Tibial artery (tissue), 4 donors: ENCODE measurements around the gene PRDM16.

ENCODE experiments used
- DNase-seq, 2 donors: peaks; one replicate each; pipeline ENCODE4 v3.0.0-alpha.2; 2019
- H3K27ac ChIP-seq, 2 donors: fragments of 200-600 bp; sonication (generic) in 1 of 2; 1 replicate in 1 of 2; 2 replicates in 1 of 2; pipeline ENCODE4 v1.5.1; 2018 to 2019; ENCODE audit warnings: mild to moderate bottlenecking in 1 of 2
- H3K27me3 ChIP-seq, 2 donors: fragments of 200-600 bp; sonication (generic) in 1 of 2; one replicate each; pipeline versions ENCODE4 v1.5.1 to v1.6.0; 2016 to 2019
- H3K36me3 ChIP-seq, 3 donors: fragments of 200-600 bp; sonication (generic) in 2 of 3; one replicate each; pipeline ENCODE4 v1.5.1; 2016 to 2019; ENCODE audit warnings: mild to moderate bottlenecking in 2 of 3
- H3K4me1 ChIP-seq, 4 donors: fragments of 200-600 bp; sonication (generic) in 2 of 4; 1 replicate in 3 of 4; 2 replicates in 1 of 4; pipeline ENCODE4 v1.5.1; 2016 to 2019
- H3K4me3 ChIP-seq, 2 donors: fragments of 200-600 bp; sonication (generic) in 1 of 2; 1 replicate in 1 of 2; 2 replicates in 1 of 2; pipeline ENCODE4 v1.5.1; 2018 to 2019; ENCODE audit warnings: mild to moderate bottlenecking in 2 of 2
- H3K9me3 ChIP-seq, 3 donors: fragments of 200-600 bp; sonication (generic) in 1 of 3; one replicate each; pipeline ENCODE4 v1.5.1; 2016 to 2019
- CTCF ChIP-seq, 2 experiments: fragments of 200-600 bp in 1 of 2; fragments of 450-650 bp in 1 of 2; IDR thresholded peaks; one replicate each; pipeline ENCODE4 v1.5.1; 2017 to 2019; ENCODE audit warnings: antibody characterized with exemption in 2 of 2, mild to moderate bottlenecking in 1 of 2, moderate library complexity in 1 of 2
- intact Hi-C: fragments of 100-400 bp; cut with DNase I; formaldehyde crosslinking; loops from one replicate; pipeline ENCODE4 v1.15.0; 2023; ENCODE audit warnings: low total_unique reads

Gene PRDM16

DNA sequence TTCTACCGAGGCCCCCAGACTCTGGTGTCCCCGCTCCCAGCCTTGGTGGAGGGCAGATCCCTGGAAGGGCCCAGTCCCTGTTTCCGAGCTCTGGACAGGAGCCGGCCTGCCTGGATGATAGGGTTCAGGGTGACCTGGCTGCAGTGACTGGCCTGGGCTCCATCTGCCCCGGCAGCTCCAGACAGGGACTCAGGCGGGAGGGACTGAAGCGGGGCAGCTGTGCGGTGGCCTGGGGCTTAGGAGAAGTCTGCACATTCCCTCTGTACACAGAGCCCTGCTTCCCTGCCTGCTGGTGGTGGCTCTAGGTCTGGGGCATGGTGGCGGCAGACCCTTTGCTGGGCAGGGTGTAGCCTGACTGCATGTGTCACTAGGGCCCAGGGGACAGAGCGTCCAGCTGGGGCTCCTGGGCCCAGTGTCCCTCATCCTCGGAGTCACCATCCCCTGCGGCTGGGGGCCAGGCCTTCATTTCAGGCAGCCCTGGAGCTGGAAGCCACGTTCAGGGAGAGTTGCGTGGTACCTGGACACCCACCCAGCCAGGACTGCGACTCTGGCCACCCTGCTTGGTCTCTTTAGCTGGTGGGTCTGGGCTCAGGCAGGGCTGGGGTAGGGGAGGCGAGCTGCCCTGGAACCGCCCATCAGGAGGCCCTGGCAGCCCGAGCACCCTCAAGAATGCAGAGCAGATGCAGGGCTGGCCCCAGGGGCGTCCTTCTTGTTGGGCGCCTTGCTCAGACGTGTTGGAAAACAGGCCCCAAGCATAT is 395.1 kb downstream of the PRDM16 start:
- peaks cover 0 to 35% of the 10 kb centered on the region in 2 donors for H3K27me3 ChIP-seq
- H3K4me1 ChIP-seq: peaks cover 0 to 17% (median 12%) of the 10 kb centered on the region in 4 donors
- intact Hi-C loops: no loop called here

GRCh38 chr1:3464649-3465025 is 395.6 kb downstream of the PRDM16 start:
- TF ChIP-seq CTCF (IDR thresholded peaks at IDR 0.05): no peak
- Histone ChIP-seq H3K4me3 (no peak overlapping the region), H3K27ac (no peak overlapping the region), H3K9me3 (no peaks in the 10 kb centered on the region), H3K27me3 (peaks cover 0 to 41% of the 10 kb centered on the region in 2 donors), H3K4me1 (peaks cover 0 to 13% (median 12%) of the 10 kb centered on the region in 4 donors), H3K36me3 (no peaks in the 10 kb centered on the region)
- intact Hi-C loops: no loop called here
- no peak for DNase-seq

More for the DNA sequence above, 395.1 kb downstream of the PRDM16 start:
- Histone ChIP-seq H3K36me3 (no peaks in the 10 kb centered on the region), H3K27ac (no peak overlapping the region), H3K4me3 (no peak overlapping the region), H3K9me3 (no peaks in the 10 kb centered on the region)
- no peak for TF ChIP-seq CTCF (IDR thresholded peaks at IDR 0.05)
- no peak for DNase-seq

DNA sequence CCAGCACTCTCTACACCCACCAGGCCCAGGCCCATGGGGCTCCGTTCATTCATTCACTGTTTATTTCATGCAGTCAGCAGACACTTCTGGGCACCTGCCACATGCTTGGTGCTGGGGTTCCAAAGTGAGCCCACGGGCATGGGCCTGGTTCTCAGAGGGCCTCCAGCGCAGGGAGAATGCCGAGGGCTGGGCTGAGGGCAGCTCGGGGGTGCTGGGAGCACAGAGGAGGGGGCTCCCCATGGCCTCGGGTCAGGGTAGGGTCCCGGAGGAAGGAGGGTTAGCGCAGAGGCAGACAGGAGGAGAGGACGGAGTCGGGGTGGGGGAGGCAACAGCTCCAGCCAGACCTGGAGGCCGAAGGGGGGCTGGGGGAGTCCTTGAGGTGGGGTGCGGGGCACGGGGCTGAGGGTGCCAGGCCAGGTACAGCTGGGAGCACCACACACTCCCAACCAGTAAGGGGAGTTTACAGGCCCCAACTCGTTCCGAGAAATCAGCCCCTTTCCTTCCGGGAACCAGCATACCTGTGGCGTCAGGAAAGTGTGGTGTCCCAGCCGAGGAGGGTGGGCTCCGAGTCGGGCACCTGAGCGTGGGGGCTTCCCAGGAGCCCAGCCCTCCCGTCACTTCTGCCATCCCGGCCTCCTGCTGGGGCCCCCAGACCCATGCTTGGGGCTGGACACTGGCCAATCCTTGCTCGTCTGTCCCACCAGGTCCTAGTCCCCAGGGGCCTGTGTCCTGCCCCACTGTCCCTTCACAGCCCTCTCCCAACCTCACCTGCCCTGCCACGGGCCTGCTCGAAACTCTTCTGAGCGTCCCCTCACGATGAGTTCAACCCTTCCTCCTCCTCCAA is 396.3 kb downstream of the PRDM16 start:
- no peak overlapping the region for H3K27ac ChIP-seq
- intact Hi-C loops: no loop called here
- no peak for DNase-seq

DNA sequence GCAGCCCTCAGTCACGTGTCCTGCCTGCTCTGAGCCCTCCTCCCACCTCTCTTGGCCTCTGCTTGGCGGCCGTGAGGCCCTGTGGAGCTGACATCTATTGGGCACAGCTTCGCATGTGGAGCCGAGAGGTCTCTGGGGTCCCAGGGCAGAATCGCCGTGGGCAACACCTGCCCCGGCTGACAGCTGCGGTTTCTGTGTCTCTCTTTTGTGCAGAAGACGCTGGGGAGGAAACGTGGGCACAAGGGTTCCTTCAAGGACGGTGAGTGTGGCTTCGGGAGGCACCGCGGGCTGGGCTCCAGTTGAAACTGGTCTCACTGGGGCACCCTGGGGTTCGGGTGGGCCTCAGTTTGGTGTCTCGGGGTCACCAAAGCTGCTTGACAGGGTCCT is 396.9 kb downstream of the PRDM16 start:
- H3K36me3 ChIP-seq: no peaks in the 10 kb centered on the region
- no peak for DNase-seq
- no peaks in the 10 kb centered on the region for H3K9me3 ChIP-seq
- no peak for TF ChIP-seq CTCF (IDR thresholded peaks at IDR 0.05)
- peaks cover 0 to 54% of the 10 kb centered on the region in 2 donors for H3K27me3 ChIP-seq
- H3K4me3 ChIP-seq: no peak overlapping the region
- peaks cover 0 to under 1% (median 0%) of the 10 kb centered on the region in 4 donors for H3K4me1 ChIP-seq
- intact Hi-C loops: no loop called here
- H3K27ac ChIP-seq: no peak overlapping the region

More for the DNA sequence above, 396.3 kb downstream of the PRDM16 start:
- no peak for TF ChIP-seq CTCF (IDR thresholded peaks at IDR 0.05)
- Histone ChIP-seq H3K27me3 (peaks cover 0 to 47% of the 10 kb centered on the region in 2 donors), H3K4me3 (no peak overlapping the region), H3K9me3 (no peaks in the 10 kb centered on the region), H3K36me3 (no peaks in the 10 kb centered on the region), H3K4me1 (peaks cover 0 to 6% (median 6%) of the 10 kb centered on the region in 4 donors)

DNA sequence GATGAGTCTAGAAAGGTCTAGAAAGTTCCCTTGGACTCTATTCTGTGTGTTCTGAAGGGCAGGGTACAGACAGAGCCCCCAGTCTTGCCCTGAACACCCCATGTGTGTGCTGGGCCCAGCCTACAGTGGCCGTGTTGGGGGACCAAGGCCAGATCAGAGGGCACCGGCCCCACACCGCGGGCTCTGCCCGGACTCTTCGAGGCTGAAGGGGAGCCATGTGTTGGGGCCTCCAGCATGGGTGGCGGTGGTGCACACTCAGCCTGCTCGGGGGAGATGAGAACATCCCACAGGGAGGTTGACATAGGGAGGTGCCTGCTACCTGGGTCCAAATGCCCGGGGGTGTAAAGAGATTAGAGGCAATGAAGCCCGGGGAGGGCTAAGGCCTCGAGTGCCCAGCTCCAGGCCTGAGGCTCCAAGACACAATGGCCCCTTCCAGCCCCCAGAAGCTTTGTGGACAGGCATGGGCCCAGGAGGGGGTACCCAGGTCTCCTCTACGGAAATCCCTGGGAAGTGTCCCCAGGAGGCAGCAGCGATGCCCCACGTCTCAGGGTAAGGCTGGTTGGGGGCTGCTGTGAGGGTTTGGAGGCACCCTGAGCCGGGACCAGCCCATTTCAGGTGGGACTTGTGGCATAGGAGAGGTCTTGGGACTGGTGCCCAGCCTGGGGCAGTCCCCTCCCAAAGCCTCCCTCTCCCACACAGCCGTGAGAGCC is 397.5 kb downstream of the PRDM16 start:
- Histone ChIP-seq H3K27ac (no peak overlapping the region), H3K9me3 (no peaks in the 10 kb centered on the region), H3K36me3 (no peaks in the 10 kb centered on the region), H3K4me3 (no peak overlapping the region), H3K27me3 (peaks cover 0 to 60% of the 10 kb centered on the region in 2 donors), H3K4me1 (peaks cover 0 to 5% (median 2%) of the 10 kb centered on the region in 4 donors)
- no peak for DNase-seq
- TF ChIP-seq CTCF (IDR thresholded peaks at IDR 0.05): no peak
- intact Hi-C loops: no loop called here
